Kidney glomerular epithelial cell (primary cell): ENCODE data around the gene BTG3.

Experiments used
- DNase-seq: peaks from one replicate; lab custom pipeline; 2025; lab: John Stamatoyannopoulos, UW

The BTG3 gene

GRCh38 chr21:17612565-17613241 is at the start of gene BTG3:
Gene BTG3, minus strand, starts transcription at chr21:17612901. Its CDS starts 3,757 bp downstream, at chr21:17609144.
- peak; percentile 64 for DNase-seq

- no peak for DNase-seq
Measured at GRCh38 chr21:17660862-17661261, 48.2 kb upstream of the BTG3 start.

- DNase-seq, result no peak
Measured at GRCh38 chr21:17660452-17660851, 47.8 kb upstream of the BTG3 start.

- DNase-seq, result no peak
Measured at GRCh38 chr21:17658931-17659330, 46.2 kb upstream of the BTG3 start.

- no peak for DNase-seq
Measured at GRCh38 chr21:17651526-17651925, 38.8 kb upstream of the BTG3 start.

- no peak for DNase-seq
Measured at GRCh38 chr21:17650292-17650691, 37.6 kb upstream of the BTG3 start.

- no peak for DNase-seq
Measured at GRCh38 chr21:17646790-17647189, 34.1 kb upstream of the BTG3 start.

- no peak for DNase-seq
Measured at GRCh38 chr21:17644186-17644585, 31.5 kb upstream of the BTG3 start.

- DNase-seq, result no peak
Measured at GRCh38 chr21:17640821-17641220, 28.1 kb upstream of the BTG3 start.

GRCh38 chr21:17636711-17637110 is 24.0 kb upstream of the BTG3 start:
- DNase-seq, result no peak

- DNase-seq, result no peak
Measured at GRCh38 chr21:17631195-17631594, 18.5 kb upstream of the BTG3 start.

- no peak for DNase-seq
Measured at GRCh38 chr21:17622018-17622417, 9.3 kb upstream of the BTG3 start.

GRCh38 chr21:17616831-17617230 is 4.1 kb upstream of the BTG3 start:
- no peak for DNase-seq

GRCh38 chr21:17613242-17613676 is 558 bp upstream of the BTG3 start:
- no peak for DNase-seq

GRCh38 chr21:17612023-17612564 is 607 bp downstream of the BTG3 start:
- DNase-seq, result peak; percentile 15

GRCh38 chr21:17611414-17612022 is 1.2 kb downstream of the BTG3 start:
- peak; percentile 87 for DNase-seq

- peak; percentile 12 for DNase-seq
Measured at GRCh38 chr21:17610911-17611310, 1.8 kb downstream of the BTG3 start.

GRCh38 chr21:17609681-17610080 is 3.0 kb downstream of the BTG3 start:
- no peak for DNase-seq

GRCh38 chr21:17607684-17608083 is 5.0 kb downstream of the BTG3 start:
- no peak for DNase-seq

- no peak for DNase-seq
Measured at GRCh38 chr21:17602874-17603273, 9.8 kb downstream of the BTG3 start.

GRCh38 chr21:17598437-17598836 is 14.3 kb downstream of the BTG3 start:
- no peak for DNase-seq

GRCh38 chr21:17597680-17598079 is 15.0 kb downstream of the BTG3 start:
- no peak for DNase-seq

GRCh38 chr21:17590430-17590829 is 22.3 kb downstream of the BTG3 start:
- no peak for DNase-seq
